Testis (tissue), 3 donors: Measurements from ENCODE around the gene SNX11. TPM values are rescaled to one million over a fixed set of nuclear protein-coding genes. Genes with fewer than 3 reads are reported as not detected.
A peak's percentile ranks its signal among the peaks of the same experiment; 100 is the strongest.
"Not testable (repeated sequence)": the region's sequence is repeated elsewhere in the genome, so short reads cannot be mapped to it uniquely, and the experiment has no call there.

ENCODE experiments used
- DNase-seq: peaks from one replicate; pipeline ENCODE4 v3.0.0-alpha.2; 2019
- H3K27ac ChIP-seq, 2 donors: fragments of 200-600 bp; sonication (generic); one replicate each; pipeline ENCODE4 v1.5.1; 2019
- H3K27me3 ChIP-seq: fragments of 200-600 bp; sonication (generic); one replicate; pipeline ENCODE4 v1.5.1; 2019
- H3K36me3 ChIP-seq: fragments of 200-600 bp; sonication (generic); one replicate; pipeline ENCODE4 v1.5.1; 2017; ENCODE audit warnings: low read depth; ENCODE audit errors: missing control alignments
- H3K4me1 ChIP-seq: fragments of 200-600 bp; sonication (generic); one replicate; pipeline ENCODE4 v1.5.1; 2019
- H3K4me3 ChIP-seq, 2 donors: fragments of 200-600 bp; sonication (generic); one replicate each; pipeline ENCODE4 v1.5.1; 2017 to 2019
- H3K9me3 ChIP-seq: fragments of 200-600 bp; sonication (generic); one replicate; pipeline ENCODE4 v1.5.1; 2017
- POLR2A ChIP-seq: fragments of 450-650 bp; IDR thresholded peaks from one replicate; pipeline ENCODE4 v1.6.1; 2017; ENCODE audit warnings: antibody characterized with exemption, mild to moderate bottlenecking, moderate library complexity
- WGBS, 2 donors: methylation state at CpG; one replicate each; pipeline ENCODE4 v1.1.5; 2018; 5-methylcytosine and 5-hydroxymethylcytosine counted together
- intact Hi-C: fragments of 100-400 bp; cut with DNase I; formaldehyde crosslinking; loops from one replicate; pipeline ENCODE4 v1.15.1; 2023; ENCODE audit warnings: low total_unique reads
- polyA plus RNA-seq: library from polyadenylated mRNA; stranded (reverse); fragments of 350-450 nt; fragmentation: Illumina TruSeq; extraction: RNeasy Lipid Tissue Mini Kit (QIAGEN cat#74804); gene quantifications from one replicate; pipeline ENCODE4 v1.2.3, GENCODE V29; 2014; ENCODE audit warnings: low read depth, low replicate concordance; ENCODE audit not compliant: insufficient read depth
- total RNA-seq, 2 donors: library from RNA; depleted of rRNA; stranded (reverse); fragments of >200 nt; gene quantifications; one replicate each; pipeline ENCODE4 v1.2.3, GENCODE V29; 2016
- TF ChIP-seq, protein P1 (sequence below), 3 experiments: fragments of 450-650 bp in 2 of 3; fragments of 200-600 bp in 1 of 3; sonication (generic) in 1 of 3; IDR thresholded peaks; one replicate each; pipeline ENCODE4 v1.5.1; 2016 to 2019; ENCODE audit warnings: antibody characterized with exemption in 3 of 3, mild to moderate bottlenecking in 2 of 3, moderate library complexity in 1 of 3

SNX11 gene
- total and polyA plus RNA-seq, 3 donors from 2014 or later: 20.3 to 23.1 (median 23.1) TPM

DNA sequence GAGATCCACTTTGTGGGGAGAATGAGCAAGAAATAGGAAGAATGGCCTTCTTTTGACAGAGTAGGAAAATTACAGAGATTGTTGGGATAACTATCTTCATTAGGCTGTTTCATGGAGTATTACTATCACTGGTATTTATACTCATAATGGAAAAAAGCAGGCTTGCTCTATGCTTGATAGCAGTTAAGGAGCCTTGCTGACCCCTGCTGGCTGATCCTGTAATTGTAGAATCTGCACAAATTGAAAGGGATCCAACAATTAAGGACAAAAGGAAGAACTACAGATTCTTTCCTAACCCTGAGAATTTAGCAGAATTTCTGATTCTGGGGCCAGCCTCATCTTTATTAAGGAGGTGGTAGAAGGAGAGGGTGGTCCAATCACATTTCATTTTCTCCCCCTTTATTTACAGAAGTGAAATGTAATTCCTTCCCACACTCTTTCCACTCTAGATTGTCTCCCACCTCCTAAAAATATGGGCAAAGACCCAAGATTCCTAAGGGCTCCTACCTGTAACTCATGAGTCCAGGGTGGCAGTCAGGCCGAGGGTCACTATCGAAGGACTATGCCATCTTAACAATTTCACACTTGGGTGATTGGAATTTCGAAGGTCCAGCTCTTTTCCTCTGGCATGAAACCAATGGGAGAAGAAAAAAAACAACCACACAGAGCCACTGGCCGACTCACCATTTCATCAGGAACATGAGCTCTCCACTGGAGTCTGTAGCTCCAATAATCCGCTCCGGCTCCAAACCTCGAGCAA lies 33.1 kb upstream of the SNX11 start:
- no peak for TF ChIP-seq POLR2A
- TF ChIP-seq, protein P1, sequence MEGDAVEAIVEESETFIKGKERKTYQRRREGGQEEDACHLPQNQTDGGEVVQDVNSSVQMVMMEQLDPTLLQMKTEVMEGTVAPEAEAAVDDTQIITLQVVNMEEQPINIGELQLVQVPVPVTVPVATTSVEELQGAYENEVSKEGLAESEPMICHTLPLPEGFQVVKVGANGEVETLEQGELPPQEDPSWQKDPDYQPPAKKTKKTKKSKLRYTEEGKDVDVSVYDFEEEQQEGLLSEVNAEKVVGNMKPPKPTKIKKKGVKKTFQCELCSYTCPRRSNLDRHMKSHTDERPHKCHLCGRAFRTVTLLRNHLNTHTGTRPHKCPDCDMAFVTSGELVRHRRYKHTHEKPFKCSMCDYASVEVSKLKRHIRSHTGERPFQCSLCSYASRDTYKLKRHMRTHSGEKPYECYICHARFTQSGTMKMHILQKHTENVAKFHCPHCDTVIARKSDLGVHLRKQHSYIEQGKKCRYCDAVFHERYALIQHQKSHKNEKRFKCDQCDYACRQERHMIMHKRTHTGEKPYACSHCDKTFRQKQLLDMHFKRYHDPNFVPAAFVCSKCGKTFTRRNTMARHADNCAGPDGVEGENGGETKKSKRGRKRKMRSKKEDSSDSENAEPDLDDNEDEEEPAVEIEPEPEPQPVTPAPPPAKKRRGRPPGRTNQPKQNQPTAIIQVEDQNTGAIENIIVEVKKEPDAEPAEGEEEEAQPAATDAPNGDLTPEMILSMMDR (IDR thresholded peaks at IDR 0.05): peak; percentile 74 to 90 (median 83)
- Histone ChIP-seq H3K27me3 (no peaks in the 10 kb centered on the region), H3K27ac (no peak overlapping the region), H3K36me3 (peaks cover 3% of the 10 kb centered on the region), H3K4me3 (no peak overlapping the region), H3K9me3 (no peaks in the 10 kb centered on the region), H3K4me1 (peaks cover 3% of the 10 kb centered on the region)
- 61 to 71% methylated on average over 7 of the region's 7 CpGs for WGBS, 2 donors
- peak; percentile 92 for DNase-seq
- intact Hi-C loops: loop anchor here (5.0 kb wide), 1 partner anchor 37 kb away; the partner anchor contains the start of gene COPZ2

DNA sequence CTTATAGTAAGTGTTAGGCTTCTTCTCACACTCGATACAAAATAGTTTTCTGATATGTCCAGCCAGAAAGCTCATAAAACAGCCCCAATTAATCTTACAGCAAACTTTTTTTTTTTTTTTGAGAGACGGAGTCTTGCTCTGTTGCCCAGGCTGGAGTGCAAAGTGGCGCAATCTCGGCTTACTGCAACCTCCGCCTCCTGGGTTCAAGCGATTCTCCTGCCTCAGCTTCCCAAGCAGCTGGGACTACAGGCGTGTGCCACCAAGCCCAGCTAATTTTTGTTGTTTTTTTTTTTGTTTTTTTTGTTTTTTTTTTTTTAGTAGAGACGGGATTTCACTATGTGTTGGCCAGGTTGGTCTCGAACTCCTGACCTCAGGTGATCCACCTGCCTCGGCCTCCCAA lies 30.4 kb upstream of the SNX11 start:
- H3K4me3 ChIP-seq, H3K4me1 ChIP-seq, H3K9me3 ChIP-seq, H3K27ac ChIP-seq, intact Hi-C loops, H3K36me3 ChIP-seq, H3K27me3 ChIP-seq, DNase-seq: not testable (repeated sequence)
- WGBS, 2 donors: 88 to 96% methylated on average over 10 of the region's 10 CpGs

DNA sequence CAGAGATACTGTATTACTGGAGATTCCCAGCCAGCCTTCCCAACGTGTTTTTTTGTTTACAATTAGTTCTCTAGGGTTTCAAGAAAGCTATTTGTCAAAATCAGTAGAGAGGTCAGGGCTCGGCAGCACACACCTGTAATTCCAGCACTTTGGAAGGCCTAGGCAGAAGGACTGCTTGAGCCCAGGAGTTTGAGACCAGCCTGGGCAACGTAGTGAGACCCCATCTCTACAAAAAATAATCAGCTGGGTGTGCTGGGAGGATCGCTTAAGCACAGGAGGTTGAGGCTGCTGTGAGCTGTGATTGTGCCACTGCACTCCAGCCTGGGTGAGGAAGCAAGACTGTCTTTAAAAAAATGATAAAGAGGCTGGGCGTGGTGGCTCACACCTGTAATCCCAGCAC lies 25.7 kb upstream of the SNX11 start:
- Histone ChIP-seq H3K9me3 (no peaks in the 10 kb centered on the region), H3K4me1 (no peaks in the 10 kb centered on the region), H3K36me3 (no peaks in the 10 kb centered on the region), H3K4me3 (no peak overlapping the region), H3K27ac (no peak overlapping the region), H3K27me3 (no peaks in the 10 kb centered on the region)
- TF ChIP-seq, protein P1 (IDR thresholded peaks at IDR 0.05): no peak
- TF ChIP-seq POLR2A: no peak
- WGBS, 2 donors: 77 to 80% methylated on average over 5 of the region's 5 CpGs
- intact Hi-C loops: loop anchor here (10.0 kb wide), 1 partner anchor 53 kb away; no protein-coding TSS in a partner anchor
- DNase-seq: no peak

DNA sequence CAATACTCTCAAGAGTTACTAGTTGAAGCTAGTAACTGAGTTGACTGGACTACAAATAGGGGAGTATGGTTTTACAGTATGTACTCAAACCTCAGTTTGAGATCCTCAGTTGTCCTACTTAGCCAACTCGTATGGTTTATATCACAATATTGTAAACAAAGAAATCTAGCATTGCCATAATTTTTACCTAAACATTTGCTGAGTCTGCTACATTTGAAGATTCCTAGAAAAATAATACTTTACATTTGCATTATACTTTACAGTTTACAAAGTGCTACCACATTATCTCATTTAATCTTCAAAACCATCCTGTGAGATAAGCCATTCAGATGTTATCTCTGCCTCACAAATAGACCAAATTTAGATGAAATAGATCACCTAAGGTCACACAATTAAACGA lies 22.6 kb upstream of the SNX11 start:
- WGBS, 2 donors: 68 to 70% methylated on average over 2 of the region's 2 CpGs
- H3K36me3 ChIP-seq: no peaks in the 10 kb centered on the region
- no peak for DNase-seq
- H3K27me3 ChIP-seq: no peaks in the 10 kb centered on the region
- no peaks in the 10 kb centered on the region for H3K4me1 ChIP-seq
- TF ChIP-seq, protein P1 (IDR thresholded peaks at IDR 0.05): no peak
- no peak for TF ChIP-seq POLR2A
- no peaks in the 10 kb centered on the region for H3K9me3 ChIP-seq
- intact Hi-C loops: loop anchor here (10.0 kb wide), 1 partner anchor 50 kb away; no protein-coding TSS in a partner anchor
- H3K27ac ChIP-seq: no peak overlapping the region
- H3K4me3 ChIP-seq: no peak overlapping the region

DNA sequence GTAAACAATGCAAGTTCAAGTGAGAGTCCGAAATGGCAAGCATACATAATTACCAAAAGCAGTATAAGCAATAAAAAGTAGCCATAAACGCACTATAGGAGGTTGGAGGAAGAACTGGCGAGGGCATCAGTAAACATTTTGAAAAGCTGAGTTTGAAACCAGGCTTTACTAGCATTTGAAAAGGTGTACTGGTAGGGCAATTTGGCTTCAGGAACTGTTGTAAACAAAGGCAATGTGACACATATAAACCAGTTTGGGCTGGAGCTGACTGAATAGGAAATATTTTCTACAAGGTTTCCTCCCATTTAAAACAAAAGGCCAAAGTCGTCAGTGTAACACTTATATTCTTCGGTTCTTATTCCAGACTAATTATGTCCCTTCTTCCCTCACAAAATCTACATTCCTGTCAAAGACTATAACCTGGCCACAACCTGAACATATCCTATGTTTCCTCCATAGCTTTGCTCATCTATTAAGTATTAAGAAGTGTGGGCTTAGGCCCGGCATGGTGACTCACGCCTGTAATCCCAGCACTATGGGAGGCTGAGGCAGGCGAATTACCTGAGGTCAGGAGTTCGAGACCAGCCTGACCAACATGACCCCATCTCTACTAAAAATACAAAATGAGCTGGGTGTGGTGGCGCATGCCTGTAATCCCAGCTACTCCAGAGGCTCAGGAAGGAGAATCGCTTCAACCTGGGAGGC lies 14.1 kb upstream of the SNX11 start:
- intact Hi-C loops: no loop called here
- H3K27ac ChIP-seq: no peak overlapping the region
- no peak for DNase-seq
- H3K9me3 ChIP-seq: no peaks in the 10 kb centered on the region
- no peak overlapping the region for H3K4me3 ChIP-seq
- H3K4me1 ChIP-seq: no peaks in the 10 kb centered on the region
- no peak for TF ChIP-seq POLR2A
- TF ChIP-seq, protein P1 (IDR thresholded peaks at IDR 0.05): no peak
- 88 to 91% methylated on average over 11 of the region's 11 CpGs for WGBS, 2 donors
- H3K36me3 ChIP-seq: no peaks in the 10 kb centered on the region
- no peaks in the 10 kb centered on the region for H3K27me3 ChIP-seq
